GM12801 (cell line): ENCODE data around the gene MGAT1.

Experiments
- CTCF ChIP-seq: IDR thresholded peaks from one replicate; pipeline ENCODE4 v1.5.1; 2011; ENCODE audit warnings: control low read depth; ENCODE audit not compliant: insufficient read length; ENCODE audit errors: extremely low read depth

MGAT1 gene

GRCh38 chr5:180769821-180770220 lies 32.8 kb downstream of the MGAT1 start:
- no peak for TF ChIP-seq CTCF

GRCh38 chr5:180755601-180756000 lies 47.0 kb downstream of the MGAT1 start:
- no peak for TF ChIP-seq CTCF

- TF ChIP-seq CTCF: no peak
Observed at GRCh38 chr5:180744253-180744652, 58.4 kb downstream of the MGAT1 start.

GRCh38 chr5:180742727-180743126 lies 59.9 kb downstream of the MGAT1 start:
- TF ChIP-seq CTCF: no peak

GRCh38 chr5:180739958-180740357 lies 62.6 kb downstream of the MGAT1 start, which contains the start of gene OR2Y1:
Gene OR2Y1, minus strand, starts transcription at chr5:180740058. Its CDS starts 0 bp downstream, at chr5:180740058.
- no peak for TF ChIP-seq CTCF

- no peak for TF ChIP-seq CTCF
Observed at GRCh38 chr5:180739271-180739670, 63.3 kb downstream of the MGAT1 start.

GRCh38 chr5:180736536-180736935 lies 66.1 kb downstream of the MGAT1 start:
- no peak for TF ChIP-seq CTCF
